Ectodermal cell (in vitro differentiated cells): ENCODE data around the gene CT45A7. TPM values are rescaled to one million over a fixed set of nuclear protein-coding genes. Genes with fewer than 3 reads are reported as not detected.
"Not testable (repeated sequence)": the region's sequence is repeated elsewhere in the genome, so short reads cannot be mapped to it uniquely, and the experiment has no call there.

Source experiments
- H3K27ac ChIP-seq: 2 replicates; pipeline ENCODE4 v1.7.0; 2013; ENCODE audit warnings: mild to moderate bottlenecking, low read depth, low read length; ENCODE audit not compliant: insufficient read depth, poor library complexity, severe bottlenecking
- H3K27me3 ChIP-seq: 2 replicates; pipeline ENCODE4 v1.7.0; 2013; ENCODE audit warnings: mild to moderate bottlenecking, low read length; ENCODE audit not compliant: insufficient read depth, control insufficient read depth, poor library complexity, severe bottlenecking
- H3K36me3 ChIP-seq: one replicate; pipeline ENCODE4 v1.7.0; 2013; ENCODE audit warnings: low read length; ENCODE audit not compliant: control insufficient read depth, insufficient read depth
- H3K4me1 ChIP-seq: one replicate; pipeline ENCODE4 v1.7.0; 2013; ENCODE audit warnings: low read length; ENCODE audit not compliant: control insufficient read depth, insufficient read depth
- H3K4me3 ChIP-seq: 2 replicates; pipeline ENCODE4 v1.7.0; 2013; ENCODE audit warnings: low read depth, low read length, control low read depth; ENCODE audit not compliant: insufficient read depth
- H3K9me3 ChIP-seq: 2 replicates; pipeline ENCODE4 v1.7.0; 2013; ENCODE audit warnings: mild to moderate bottlenecking, low read length, moderate library complexity; ENCODE audit not compliant: control insufficient read depth
- WGBS, 2 experiments: methylation state at CpG; one replicate each; pipeline ENCODE4 v1.1.7; 2013; ENCODE audit warnings: missing lambda C conversion rate in 2 of 2; 5-methylcytosine and 5-hydroxymethylcytosine counted together
- polyA plus RNA-seq, 4 experiments: library from polyadenylated mRNA; stranded (reverse); fragments of 50-300 nt; gene quantifications; one replicate each; pipeline ENCODE4 v1.2.3, GENCODE V29; 2013

CT45A7 gene
- not detected for polyA plus RNA-seq (2013, experiment 1 of 4)
- polyA plus RNA-seq (2013, experiment 2 of 4) = not detected
- not detected for polyA plus RNA-seq (2013, experiment 3 of 4)
- polyA plus RNA-seq (2013, experiment 4 of 4) = not detected

DNA sequence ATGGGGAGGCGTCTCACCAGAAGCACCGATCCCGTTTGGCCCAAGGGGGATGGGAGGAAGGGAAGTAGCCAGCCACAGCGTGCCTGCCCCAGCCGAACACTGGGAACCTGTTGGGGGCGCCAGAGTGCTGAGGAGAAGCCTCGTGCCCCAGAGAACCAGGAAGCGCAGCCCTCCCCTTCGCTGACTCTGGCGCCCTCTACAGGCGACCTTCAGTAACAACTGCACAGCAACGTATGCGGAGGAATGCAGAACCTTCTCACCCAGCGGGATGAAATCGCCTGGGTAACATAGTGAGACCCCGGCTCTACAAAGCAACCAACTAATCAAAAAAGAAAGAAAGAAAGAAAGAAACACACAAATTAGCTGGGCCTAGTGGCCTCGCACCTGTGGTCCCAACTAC, at the start of gene CT45A7:
Gene CT45A7 (minus strand): TSS at position 101 of the 400 bp plus-strand sequence. CDS start 3,747 bp downstream, outside the sequence.
- not testable (repeated sequence) for H3K27me3 ChIP-seq, H3K36me3 ChIP-seq, H3K27ac ChIP-seq, H3K4me3 ChIP-seq, H3K4me1 ChIP-seq, H3K9me3 ChIP-seq
- WGBS, 2 experiments = no CpG with 5 or more reads among the region's 17 CpGs

GRCh38 chrX:135882741-135883140, 45.7 kb upstream of the CT45A7 start:
- WGBS, 2 experiments = 83 to 95% methylated on average over 2 to 3 of the region's 5 CpGs
- H3K4me1 ChIP-seq, H3K36me3 ChIP-seq, H3K27me3 ChIP-seq, H3K4me3 ChIP-seq, H3K9me3 ChIP-seq, H3K27ac ChIP-seq: not testable (repeated sequence)

DNA sequence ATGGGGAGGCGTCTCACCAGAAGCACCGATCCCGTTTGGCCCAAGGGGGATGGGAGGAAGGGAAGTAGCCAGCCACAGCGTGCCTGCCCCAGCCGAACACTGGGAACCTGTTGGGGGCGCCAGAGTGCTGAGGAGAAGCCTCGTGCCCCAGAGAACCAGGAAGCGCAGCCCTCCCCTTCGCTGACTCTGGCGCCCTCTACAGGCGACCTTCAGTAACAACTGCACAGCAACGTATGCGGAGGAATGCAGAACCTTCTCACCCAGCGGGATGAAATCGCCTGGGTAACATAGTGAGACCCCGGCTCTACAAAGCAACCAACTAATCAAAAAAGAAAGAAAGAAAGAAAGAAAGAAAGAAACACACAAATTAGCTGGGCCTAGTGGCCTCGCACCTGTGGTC, 34.6 kb upstream of the CT45A7 start, which contains the start of gene CT45A9:
Gene CT45A9 (minus strand): TSS at position 101 of the 400 bp plus-strand sequence. CDS start 3,751 bp downstream, outside the sequence.
- H3K9me3 ChIP-seq, H3K4me3 ChIP-seq, H3K4me1 ChIP-seq, H3K36me3 ChIP-seq, H3K27me3 ChIP-seq, H3K27ac ChIP-seq: not testable (repeated sequence)
- WGBS, 2 experiments = no CpG with 5 or more reads among the region's 17 CpGs

- H3K27ac ChIP-seq, H3K9me3 ChIP-seq, H3K27me3 ChIP-seq, H3K36me3 ChIP-seq, H3K4me3 ChIP-seq, H3K4me1 ChIP-seq: not testable (repeated sequence)
- no CpG with 5 or more reads among the region's 17 CpGs for WGBS, 2 experiments
Measured at GRCh38 chrX:135854438-135854837, 17.4 kb upstream of the CT45A7 start, which contains the start of gene CT45A8. Gene CT45A8, minus strand, starts transcription at chrX:135854538. Its CDS starts 3,755 bp downstream, at chrX:135850783.

DNA sequence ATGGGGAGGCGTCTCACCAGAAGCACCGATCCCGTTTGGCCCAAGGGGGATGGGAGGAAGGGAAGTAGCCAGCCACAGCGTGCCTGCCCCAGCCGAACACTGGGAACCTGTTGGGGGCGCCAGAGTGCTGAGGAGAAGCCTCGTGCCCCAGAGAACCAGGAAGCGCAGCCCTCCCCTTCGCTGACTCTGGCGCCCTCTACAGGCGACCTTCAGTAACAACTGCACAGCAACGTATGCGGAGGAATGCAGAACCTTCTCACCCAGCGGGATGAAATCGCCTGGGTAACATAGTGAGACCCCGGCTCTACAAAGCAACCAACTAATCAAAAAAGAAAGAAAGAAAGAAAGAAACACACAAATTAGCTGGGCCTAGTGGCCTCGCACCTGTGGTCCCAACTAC, 17.2 kb downstream of the CT45A7 start, which contains the start of gene CT45A2:
Gene CT45A2 (minus strand): TSS at position 101 of the 400 bp plus-strand sequence. CDS start 3,747 bp downstream, outside the sequence.
- not testable (repeated sequence) for H3K4me1 ChIP-seq, H3K9me3 ChIP-seq, H3K4me3 ChIP-seq, H3K36me3 ChIP-seq, H3K27me3 ChIP-seq, H3K27ac ChIP-seq
- no CpG with 5 or more reads among the region's 17 CpGs for WGBS, 2 experiments

DNA sequence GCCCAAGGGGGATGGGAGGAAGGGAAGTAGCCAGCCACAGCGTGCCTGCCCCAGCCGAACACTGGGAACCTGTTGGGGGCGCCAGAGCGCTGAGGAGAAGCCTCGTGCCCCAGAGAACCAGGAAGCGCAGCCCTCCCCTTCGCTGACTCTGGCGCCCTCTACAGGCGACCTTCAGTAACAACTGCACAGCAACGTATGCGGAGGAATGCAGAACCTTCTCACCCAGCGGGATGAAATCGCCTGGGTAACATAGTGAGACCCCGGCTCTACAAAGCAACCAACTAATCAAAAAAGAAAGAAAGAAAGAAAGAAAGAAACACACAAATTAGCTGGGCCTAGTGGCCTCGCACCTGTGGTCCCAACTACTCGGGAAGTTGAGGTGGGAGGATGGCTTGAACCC, 34.4 kb downstream of the CT45A7 start, which contains the start of gene CT45A6:
Gene CT45A6 (minus strand): TSS at position 101 of the 400 bp plus-strand sequence. CDS start 3,794 bp downstream, outside the sequence.
- no CpG with 5 or more reads among the region's 16 CpGs for WGBS, 2 experiments
- not testable (repeated sequence) for H3K27me3 ChIP-seq, H3K9me3 ChIP-seq, H3K4me3 ChIP-seq, H3K4me1 ChIP-seq, H3K36me3 ChIP-seq, H3K27ac ChIP-seq

DNA sequence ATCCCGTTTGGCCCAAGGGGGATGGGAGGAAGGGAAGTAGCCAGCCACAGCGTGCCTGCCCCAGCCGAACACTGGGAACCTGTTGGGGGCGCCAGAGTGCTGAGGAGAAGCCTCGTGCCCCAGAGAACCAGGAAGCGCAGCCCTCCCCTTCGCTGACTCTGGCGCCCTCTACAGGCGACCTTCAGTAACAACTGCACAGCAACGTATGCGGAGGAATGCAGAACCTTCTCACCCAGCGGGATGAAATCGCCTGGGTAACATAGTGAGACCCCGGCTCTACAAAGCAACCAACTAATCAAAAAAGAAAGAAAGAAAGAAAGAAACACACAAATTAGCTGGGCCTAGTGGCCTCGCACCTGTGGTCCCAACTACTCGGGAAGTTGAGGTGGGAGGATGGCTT, 51.7 kb downstream of the CT45A7 start, which contains the start of gene CT45A5:
Gene CT45A5 (minus strand): TSS at position 101 of the 400 bp plus-strand sequence. CDS start 3,774 bp downstream, outside the sequence.
- H3K4me3 ChIP-seq, H3K27ac ChIP-seq, H3K4me1 ChIP-seq, H3K9me3 ChIP-seq, H3K27me3 ChIP-seq, H3K36me3 ChIP-seq: not testable (repeated sequence)
- WGBS, 2 experiments = no CpG with 5 or more reads among the region's 16 CpGs
